Esophagus squamous epithelium (tissue), 4 donors: ENCODE measurements around the gene PAX8.

Experiments used
- CTCF ChIP-seq, 6 experiments: fragments of 450-650 bp in 4 of 6; fragments of 200-600 bp in 2 of 6; sonication (generic) in 2 of 6; IDR thresholded peaks; one replicate each; pipeline ENCODE4 v1.5.1; 2016 to 2019; ENCODE audit warnings: antibody characterized with exemption in 6 of 6, mild to moderate bottlenecking in 4 of 6, moderate library complexity in 4 of 6
- POLR2A ChIP-seq, 4 donors: fragments of 450-650 bp; IDR thresholded peaks; one replicate each; pipeline ENCODE4 v1.6.1; 2017; ENCODE audit warnings: antibody characterized with exemption in 4 of 4, mild to moderate bottlenecking in 4 of 4, moderate library complexity in 3 of 4

GRCh38 chr2:113216321-113216720 is 62.4 kb downstream of the PAX8 start:
- no peak for TF ChIP-seq CTCF (IDR thresholded peaks at IDR 0.05)
- no peak for TF ChIP-seq POLR2A (IDR thresholded peaks at IDR 0.05)
